Astrocyte of the cerebellum (primary cell): ENCODE measurements around the gene UBL4B.
A peak's percentile ranks its signal among the peaks of the same experiment; 100 is the strongest.

Source experiments
- DNase-seq: peaks from one replicate; pipeline ENCODE4 v3.0.0-alpha.2; 2011; ENCODE audit warnings: low read depth
- H3K4me3 ChIP-seq: 2 replicates; pipeline ENCODE4 v1.5.1; 2011; ENCODE audit warnings: mild to moderate bottlenecking, low read depth, low read length, moderate library complexity
- CTCF ChIP-seq: IDR thresholded peaks from 2 replicates; pipeline ENCODE4 v1.5.1; 2012; ENCODE audit warnings: low read length, low read depth, moderate library complexity, mild to moderate bottlenecking; ENCODE audit errors: missing control alignments
- in situ Hi-C: cut with HindIII; loops from 2 replicates; pipeline ENCODE4 v1.10.0; 2017; ENCODE audit warnings: low sequenced_read_pairs

UBL4B gene

GRCh38 chr1:110100335-110100734 lies 11.9 kb upstream of the UBL4B start:
- no peak overlapping the region for H3K4me3 ChIP-seq
- in situ Hi-C loops: no loop called here
- DNase-seq: no peak
- no peak for TF ChIP-seq CTCF

- H3K4me3 ChIP-seq: no peak overlapping the region
- DNase-seq: no peak
- TF ChIP-seq CTCF: no peak
- in situ Hi-C loops: no loop called here
Measured at GRCh38 chr1:110102081-110102480, 10.2 kb upstream of the UBL4B start.

- no peak overlapping the region for H3K4me3 ChIP-seq
- in situ Hi-C loops: no loop called here
- peak; percentile 94 for TF ChIP-seq CTCF
- peak; percentile 36 for DNase-seq
Measured at GRCh38 chr1:110106013-110106941, 6.0 kb upstream of the UBL4B start.

- DNase-seq: no peak
- no peak overlapping the region for H3K4me3 ChIP-seq
- TF ChIP-seq CTCF: no peak
- in situ Hi-C loops: no loop called here
Measured at GRCh38 chr1:110107867-110108469, 4.3 kb upstream of the UBL4B start.

- in situ Hi-C loops: no loop called here
- TF ChIP-seq CTCF: no peak
- no peak for DNase-seq
- H3K4me3 ChIP-seq: no peak overlapping the region
Measured at GRCh38 chr1:110111081-110111480, 1.2 kb upstream of the UBL4B start.

- TF ChIP-seq CTCF: no peak
- in situ Hi-C loops: no loop called here
- DNase-seq: no peak
- no peak overlapping the region for H3K4me3 ChIP-seq
Measured at GRCh38 chr1:110112656-110113055, 413 bp downstream of the UBL4B start.
